ENCODE measurements around the gene OR10P1.

DNA sequence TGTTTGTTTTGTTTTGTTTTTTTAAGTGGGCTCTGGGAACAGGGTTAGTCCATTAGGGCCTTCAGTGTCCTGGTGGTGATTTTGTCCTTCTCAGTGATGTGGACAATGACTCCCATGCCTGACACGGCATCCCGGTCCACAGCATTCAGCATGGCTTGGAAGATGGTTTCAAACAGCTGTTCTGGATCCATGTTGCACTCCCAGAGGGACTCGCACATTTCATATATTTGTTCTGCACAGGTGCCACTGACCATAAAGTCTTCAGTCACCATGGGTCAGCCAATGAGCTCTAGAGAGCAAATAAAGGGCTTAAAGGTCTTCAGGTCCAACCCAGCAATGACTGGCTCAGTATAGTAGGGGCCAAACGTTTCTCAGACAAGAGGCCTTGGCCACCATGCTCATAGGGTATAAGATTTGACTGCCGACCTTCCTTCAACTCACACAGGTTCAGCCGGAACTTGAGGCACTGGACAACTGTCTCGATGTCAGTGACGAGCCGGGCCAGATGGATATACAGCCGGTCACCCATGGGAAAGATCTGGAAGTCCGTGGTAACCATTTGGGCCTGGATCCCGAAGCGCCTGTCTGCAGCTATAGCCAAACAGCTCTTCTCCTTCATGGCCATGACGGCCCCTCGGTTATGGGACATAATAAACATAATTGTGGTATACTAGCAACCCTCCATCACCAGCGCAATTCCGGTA lies 18.0 kb downstream of the OR10P1 start:
- TF ChIP-seq, protein P1, sequence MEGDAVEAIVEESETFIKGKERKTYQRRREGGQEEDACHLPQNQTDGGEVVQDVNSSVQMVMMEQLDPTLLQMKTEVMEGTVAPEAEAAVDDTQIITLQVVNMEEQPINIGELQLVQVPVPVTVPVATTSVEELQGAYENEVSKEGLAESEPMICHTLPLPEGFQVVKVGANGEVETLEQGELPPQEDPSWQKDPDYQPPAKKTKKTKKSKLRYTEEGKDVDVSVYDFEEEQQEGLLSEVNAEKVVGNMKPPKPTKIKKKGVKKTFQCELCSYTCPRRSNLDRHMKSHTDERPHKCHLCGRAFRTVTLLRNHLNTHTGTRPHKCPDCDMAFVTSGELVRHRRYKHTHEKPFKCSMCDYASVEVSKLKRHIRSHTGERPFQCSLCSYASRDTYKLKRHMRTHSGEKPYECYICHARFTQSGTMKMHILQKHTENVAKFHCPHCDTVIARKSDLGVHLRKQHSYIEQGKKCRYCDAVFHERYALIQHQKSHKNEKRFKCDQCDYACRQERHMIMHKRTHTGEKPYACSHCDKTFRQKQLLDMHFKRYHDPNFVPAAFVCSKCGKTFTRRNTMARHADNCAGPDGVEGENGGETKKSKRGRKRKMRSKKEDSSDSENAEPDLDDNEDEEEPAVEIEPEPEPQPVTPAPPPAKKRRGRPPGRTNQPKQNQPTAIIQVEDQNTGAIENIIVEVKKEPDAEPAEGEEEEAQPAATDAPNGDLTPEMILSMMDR (IDR thresholded peaks at IDR 0.05), result no peak
- TF ChIP-seq POLR2A (IDR thresholded peaks at IDR 0.05), result no peak
